Stomach (tissue), 9 donors: ENCODE measurements around the gene CCNE1. TPM values are rescaled to one million over a fixed set of nuclear protein-coding genes. Genes with fewer than 3 reads are reported as not detected.
A peak's percentile ranks its signal among the peaks of the same experiment; 100 is the strongest.

Source experiments
- DNase-seq, 2 donors: peaks; one replicate each; pipeline versions ENCODE4 v3.0.0 to v3.0.0-alpha.2; 2013 to 2019
- H3K27ac ChIP-seq, 5 donors: fragments of 200-600 bp in 4 of 5; sonication (generic) in 4 of 5; one replicate each; pipeline ENCODE4 v1.5.1; 2013 to 2019; ENCODE audit warnings: mild to moderate bottlenecking in 1 of 5, moderate library complexity in 1 of 5
- H3K27me3 ChIP-seq, 3 donors: fragments of 200-600 bp; sonication (generic); one replicate each; pipeline ENCODE4 v1.5.1; 2017 to 2019; ENCODE audit warnings: mixed run types in 1 of 3
- H3K36me3 ChIP-seq, 4 donors: fragments of 200-600 bp; sonication (generic); 1 replicate in 3 of 4; 2 replicates in 1 of 4; pipeline ENCODE4 v1.5.1; 2016 to 2019
- H3K4me1 ChIP-seq, 4 donors: fragments of 200-600 bp; sonication (generic); one replicate each; pipeline ENCODE4 v1.5.1; 2016 to 2019
- H3K4me3 ChIP-seq, 4 donors: fragments of 200-600 bp; sonication (generic) in 3 of 4; one replicate each; pipeline ENCODE4 v1.5.1; 2016 to 2019; ENCODE audit warnings: mild to moderate bottlenecking in 1 of 4
- H3K9me3 ChIP-seq, 4 donors: fragments of 200-600 bp; sonication (generic); one replicate each; pipeline ENCODE4 v1.5.1; 2016 to 2019
- CTCF ChIP-seq, 7 experiments: fragments of 450-650 bp in 4 of 7; fragments of 200-600 bp in 3 of 7; sonication (generic) in 3 of 7; IDR thresholded peaks; one replicate each; pipeline ENCODE4 v1.5.1; 2016 to 2019; ENCODE audit warnings: antibody characterized with exemption in 7 of 7, control low read depth in 2 of 7, mild to moderate bottlenecking in 1 of 7
- EP300 ChIP-seq: sonication (generic); formaldehyde crosslinking; IDR thresholded peaks from one replicate; pipeline ENCODE4 v1.6.1; 2017; ENCODE audit warnings: antibody characterized with exemption
- POLR2A ChIP-seq, 4 donors: fragments of 450-650 bp; IDR thresholded peaks; one replicate each; pipeline ENCODE4 v1.6.1; 2016; ENCODE audit warnings: antibody characterized with exemption in 4 of 4, control low read depth in 2 of 4, mild to moderate bottlenecking in 1 of 4, moderate library complexity in 1 of 4
- POLR2AphosphoS5 ChIP-seq, 3 donors: sonication (generic); formaldehyde crosslinking; IDR thresholded peaks; one replicate each; pipeline ENCODE4 v1.6.1; 2016; ENCODE audit warnings: antibody characterized with exemption in 3 of 3
- WGBS, 5 donors: extraction: QIAGEN DNeasy Blood & Tissue Kit in 3 of 5; methylation state at CpG; one replicate each; pipeline versions ENCODE4 v1.1.5 to v1.1.7; 2013 to 2018; 5-methylcytosine and 5-hydroxymethylcytosine counted together
- intact Hi-C: fragments of 100-400 bp; cut with DNase I; formaldehyde crosslinking; loops from one replicate; pipeline ENCODE4 v1.15.1; 2023; ENCODE audit warnings: low total_unique reads
- polyA plus RNA-seq, 3 donors: library from polyadenylated mRNA; stranded (reverse); fragments of 200-250 nt; gene quantifications; one replicate each; pipeline ENCODE4 v1.2.3, GENCODE V29; 2013
- total RNA-seq, 5 donors: library from RNA; depleted of rRNA; stranded (reverse); fragments of >200 nt; gene quantifications; one replicate each; pipeline versions ENCODE4 v1.1.0 to v1.2.3, GENCODE V29; 2014 to 2016
- donor health status: healthy with polysubstance abuse.
- donor health status: Bipolar disorder and iron deficiency.
- donor health status: healthy.

The CCNE1 gene
- total and polyA plus RNA-seq, 8 donors, result 1.7 to 3.7 (median 3.1) TPM; not detected in 3

GRCh38 chr19:29841559-29842367, 30.0 kb downstream of the CCNE1 start:
- no peak for TF ChIP-seq EP300
- TF ChIP-seq POLR2A (IDR thresholded peaks at IDR 0.05), result no peak
- TF ChIP-seq CTCF (IDR thresholded peaks at IDR 0.05), result no peak
- TF ChIP-seq POLR2AphosphoS5 (IDR thresholded peaks at IDR 0.05), result no peak
- H3K36me3 ChIP-seq, result no peaks in the 10 kb centered on the region
- peaks cover 21 to 28% (median 24%) of the 10 kb centered on the region in 4 donors for H3K4me1 ChIP-seq
- 72 to 79% (median 75%) methylated on average over 10 of the region's 10 CpGs for WGBS, 5 donors
- H3K9me3 ChIP-seq, result no peaks in the 10 kb centered on the region
- intact Hi-C loops, result no loop called here
- no peak overlapping the region for H3K4me3 ChIP-seq
- no peak for DNase-seq
- no peak overlapping the region for H3K27ac ChIP-seq
- peaks cover 0 to 17% (median 12%) of the 10 kb centered on the region in 3 donors for H3K27me3 ChIP-seq

GRCh38 chr19:29842471-29843179, 30.8 kb downstream of the CCNE1 start:
- intact Hi-C loops, result no loop called here
- Histone ChIP-seq H3K36me3 (no peaks in the 10 kb centered on the region), H3K4me1 (peaks cover 21 to 28% (median 24%) of the 10 kb centered on the region in 4 donors), H3K27ac (peak overlapping the region in 2 of 5 donors; percentile 0 to 16), H3K4me3 (peak overlapping the region in 3 of 4 donors; percentile 61 to 75 (median 71)), H3K9me3 (no peaks in the 10 kb centered on the region), H3K27me3 (peaks cover 0 to 17% (median 12%) of the 10 kb centered on the region in 3 donors)
- no peak for DNase-seq
- no peak for TF ChIP-seq EP300
- no peak for TF ChIP-seq POLR2AphosphoS5 (IDR thresholded peaks at IDR 0.05)
- TF ChIP-seq POLR2A (IDR thresholded peaks at IDR 0.05), result no peak
- no peak for TF ChIP-seq CTCF (IDR thresholded peaks at IDR 0.05)
- 77 to 83% (median 83%) methylated on average over 9 to 11 of the region's 11 CpGs for WGBS, 5 donors

GRCh38 chr19:29843180-29844051, 31.6 kb downstream of the CCNE1 start:
- Histone ChIP-seq H3K4me1 (peaks cover 21 to 28% (median 24%) of the 10 kb centered on the region in 4 donors), H3K27ac (peak overlapping the region in 3 of 5 donors; percentile 0 to 18 (median 16)), H3K4me3 (peak overlapping the region; percentile 61 to 90 (median 73)), H3K27me3 (peaks cover 0 to 17% (median 12%) of the 10 kb centered on the region in 3 donors), H3K9me3 (no peaks in the 10 kb centered on the region), H3K36me3 (no peaks in the 10 kb centered on the region)
- peak in 1 of 2 donors; percentile 74 for DNase-seq
- WGBS, 5 donors, result 4 to 13% (median 5%) methylated on average over 29 to 48 of the region's 48 CpGs
- TF ChIP-seq POLR2A (IDR thresholded peaks at IDR 0.05) (no peak), CTCF (IDR thresholded peaks at IDR 0.05) (no peak), EP300 (no peak), POLR2AphosphoS5 (IDR thresholded peaks at IDR 0.05) (no peak)
- intact Hi-C loops, result no loop called here
